ENCODE data around the gene LGALS7.

- TF ChIP-seq CTCF (IDR thresholded peaks at IDR 0.05) (no peak), POLR2AphosphoS5 (IDR thresholded peaks at IDR 0.05; ENCODE audit: insufficient read depth in 1 of 2, low read depth in 1 of 2) (no peak)
These were observed 9.5 kb downstream of the LGALS7 start for GRCh38 chr19:38763795-38764220.

All from vagina (tissue), 2 donors.